A673 (cell line): Measurements from ENCODE around the gene TSHZ2. TPM values are rescaled to one million over a fixed set of nuclear protein-coding genes. Genes with fewer than 3 reads are reported as not detected.

Experiments
- BruUV-seq: library from RNA; stranded (reverse); fragments of 400-500 nt; replicated peaks from 2 replicates; lab custom pipeline; 2021; lab: Mats Ljungman, UMichigan
- CTCF ChIA-PET: fragments of 300-600 bp; sonication (Branson Sonifier 250); formaldehyde crosslinking; loops from one replicate; lab custom pipeline; 2022; ENCODE audit warnings: antibody characterized with exemption; lab: Charles Lee
- POLR2A ChIA-PET: fragments of 300-600 bp; sonication (Branson Sonifier 250); formaldehyde crosslinking; loops from one replicate; lab custom pipeline; 2022; ENCODE audit warnings: antibody characterized with exemption; ENCODE audit not compliant: low non-redundant PET; lab: Charles Lee
- DNase-seq: peaks from one replicate; pipeline ENCODE4 v3.0.0-alpha.2; 2015; ENCODE audit warnings: low spot score
- H3K27ac ChIP-seq: fragments of 200-600 bp; sonication (generic); 2 replicates; pipeline ENCODE4 v1.5.1; 2016; ENCODE audit warnings: mixed run types, low read depth, mild to moderate bottlenecking, mixed read lengths, antibody characterized with exemption, low read length; ENCODE audit not compliant: poor library complexity, severe bottlenecking
- H3K27me3 ChIP-seq: fragments of 200-600 bp; sonication (generic); replicated peaks from 2 replicates; pipeline ENCODE4 v1.6.1; 2017; ENCODE audit warnings: mixed run types, low read depth, mild to moderate bottlenecking, mixed read lengths, antibody characterized with exemption, low read length; ENCODE audit not compliant: insufficient read depth, poor library complexity
- H3K36me3 ChIP-seq: fragments of 200-600 bp; sonication (generic); 2 replicates; pipeline ENCODE4 v1.6.1; 2016; ENCODE audit warnings: mixed run types, mild to moderate bottlenecking, mixed read lengths, antibody characterized with exemption, low read length; ENCODE audit not compliant: insufficient read depth, poor library complexity, severe bottlenecking
- H3K4me1 ChIP-seq: fragments of 200-600 bp; sonication (generic); 2 replicates; pipeline ENCODE4 v1.6.1; 2017; ENCODE audit warnings: mixed run types, mild to moderate bottlenecking, mixed read lengths, antibody characterized with exemption, low read length; ENCODE audit not compliant: insufficient read depth, poor library complexity, severe bottlenecking
- H3K4me3 ChIP-seq: fragments of 200-600 bp; sonication (generic); 2 replicates; pipeline ENCODE4 v1.5.1; 2016; ENCODE audit warnings: low read depth, mixed run types, mild to moderate bottlenecking, mixed read lengths, low read length; ENCODE audit not compliant: poor library complexity, severe bottlenecking
- H3K9me3 ChIP-seq: fragments of 200-600 bp; sonication (generic); 2 replicates; pipeline ENCODE4 v1.6.1; 2016; ENCODE audit warnings: mixed run types, low read depth, mild to moderate bottlenecking, mixed read lengths, antibody characterized with exemption, low read length; ENCODE audit not compliant: poor library complexity, severe bottlenecking
- EZH2 ChIP-seq: fragments of 200-600 bp; sonication (generic); IDR thresholded peaks from 2 replicates; pipeline ENCODE4 v1.6.1; 2017; ENCODE audit warnings: borderline replicate concordance, low read depth, mild to moderate bottlenecking, mixed read lengths, antibody characterized with exemption, low read length; ENCODE audit not compliant: poor library complexity, severe bottlenecking
- intact Hi-C: fragments of 100-400 bp; cut with micrococcal nuclease; formaldehyde crosslinking; loops from one replicate; pipeline ENCODE4 v1.10.0; 2022; ENCODE audit not compliant: unreplicated experiment
- total RNA-seq: library from RNA; stranded (reverse); gene quantifications from 2 replicates; pipeline ENCODE4 v1.2.3, GENCODE V29; 2021
- TF ChIP-seq, protein P1 (sequence below): fragments of 300-800, 200-600 bp; sonication (generic); conservative IDR thresholded peaks from 2 replicates; pipeline ENCODE4 v1.5.1; 2017; ENCODE audit warnings: low read depth, mild to moderate bottlenecking, antibody characterized with exemption, low read length, moderate library complexity, mixed read lengths

The TSHZ2 gene
- total RNA-seq, 1 experiment from 2014 or later: 4.1 TPM

GRCh38 chr20:53284696-53285095 lies 312.5 kb downstream of the TSHZ2 start:
- no peaks in the 10 kb centered on the region for H3K9me3 ChIP-seq
- TF ChIP-seq, protein P1, sequence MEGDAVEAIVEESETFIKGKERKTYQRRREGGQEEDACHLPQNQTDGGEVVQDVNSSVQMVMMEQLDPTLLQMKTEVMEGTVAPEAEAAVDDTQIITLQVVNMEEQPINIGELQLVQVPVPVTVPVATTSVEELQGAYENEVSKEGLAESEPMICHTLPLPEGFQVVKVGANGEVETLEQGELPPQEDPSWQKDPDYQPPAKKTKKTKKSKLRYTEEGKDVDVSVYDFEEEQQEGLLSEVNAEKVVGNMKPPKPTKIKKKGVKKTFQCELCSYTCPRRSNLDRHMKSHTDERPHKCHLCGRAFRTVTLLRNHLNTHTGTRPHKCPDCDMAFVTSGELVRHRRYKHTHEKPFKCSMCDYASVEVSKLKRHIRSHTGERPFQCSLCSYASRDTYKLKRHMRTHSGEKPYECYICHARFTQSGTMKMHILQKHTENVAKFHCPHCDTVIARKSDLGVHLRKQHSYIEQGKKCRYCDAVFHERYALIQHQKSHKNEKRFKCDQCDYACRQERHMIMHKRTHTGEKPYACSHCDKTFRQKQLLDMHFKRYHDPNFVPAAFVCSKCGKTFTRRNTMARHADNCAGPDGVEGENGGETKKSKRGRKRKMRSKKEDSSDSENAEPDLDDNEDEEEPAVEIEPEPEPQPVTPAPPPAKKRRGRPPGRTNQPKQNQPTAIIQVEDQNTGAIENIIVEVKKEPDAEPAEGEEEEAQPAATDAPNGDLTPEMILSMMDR: no peak
- TF ChIP-seq EZH2: no peak
- H3K4me1 ChIP-seq: no peaks in the 10 kb centered on the region
- H3K27ac ChIP-seq: no peak overlapping the region
- no peak for DNase-seq
- ChIA-PET CTCF (no interaction called here), POLR2A (no interaction called here)
- no TSS peak for BruUV-seq
- intact Hi-C loops: no loop called here
- H3K36me3 ChIP-seq: no peaks in the 10 kb centered on the region
- no peaks in the 10 kb centered on the region for H3K27me3 ChIP-seq
- H3K4me3 ChIP-seq: no peak overlapping the region

- TF ChIP-seq EZH2: no peak
- TF ChIP-seq, protein P1: no peak
- POLR2A ChIA-PET: no interaction called here
- intact Hi-C loops: no loop called here
- Histone ChIP-seq H3K4me1 (no peaks in the 10 kb centered on the region), H3K4me3 (no peak overlapping the region), H3K36me3 (no peaks in the 10 kb centered on the region), H3K27ac (no peak overlapping the region), H3K9me3 (no peaks in the 10 kb centered on the region), H3K27me3 (no peaks in the 10 kb centered on the region)
- CTCF ChIA-PET: no interaction called here
- no peak for DNase-seq
- BruUV-seq: no TSS peak
Observed at GRCh38 chr20:53287357-53288042, 315.3 kb downstream of the TSHZ2 start.

DNA sequence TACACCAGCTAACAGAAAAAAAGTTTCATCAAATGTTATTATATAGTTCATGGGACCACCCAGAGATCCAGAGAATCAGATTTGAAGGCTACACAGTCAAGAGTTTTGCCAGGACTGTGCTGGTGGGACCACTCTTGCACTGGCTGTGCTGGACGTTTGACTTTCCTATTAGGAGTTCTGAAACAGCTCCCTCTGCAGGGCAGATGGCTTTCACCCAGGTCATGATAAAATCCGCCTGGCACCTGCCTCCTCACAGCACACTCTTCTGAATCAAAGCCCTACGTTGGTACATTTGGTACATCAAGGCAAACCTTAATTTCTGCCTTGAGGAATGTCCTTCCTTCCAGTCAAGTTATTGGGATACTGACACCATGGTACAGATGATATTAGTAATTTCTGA lies 319.4 kb downstream of the TSHZ2 start:
- H3K27ac ChIP-seq: no peak overlapping the region
- intact Hi-C loops: no loop called here
- DNase-seq: peak; percentile 17
- no peaks in the 10 kb centered on the region for H3K4me1 ChIP-seq
- ChIA-PET CTCF (interaction anchor here (0.6 to 0.7 kb wide), 2 partner anchors 50 to 104 kb away, joined by 4 to 5 read pairs; no protein-coding TSS in a partner anchor), POLR2A (no interaction called here)
- H3K9me3 ChIP-seq: no peaks in the 10 kb centered on the region
- TF ChIP-seq EZH2: no peak
- TF ChIP-seq, protein P1: peak; percentile 66
- H3K4me3 ChIP-seq: no peak overlapping the region
- BruUV-seq: no TSS peak
- no peaks in the 10 kb centered on the region for H3K36me3 ChIP-seq
- no peaks in the 10 kb centered on the region for H3K27me3 ChIP-seq
